Stomach (tissue), 9 donors: ENCODE data around the gene KIF3B. TPM values are rescaled to one million over a fixed set of nuclear protein-coding genes. Genes with fewer than 3 reads are reported as not detected.
A peak's percentile ranks its signal among the peaks of the same experiment; 100 is the strongest.

ENCODE experiments used
- DNase-seq, 2 donors: peaks; one replicate each; pipeline versions ENCODE4 v3.0.0 to v3.0.0-alpha.2; 2013 to 2019
- H3K27ac ChIP-seq, 5 donors: fragments of 200-600 bp in 4 of 5; sonication (generic) in 4 of 5; one replicate each; pipeline ENCODE4 v1.5.1; 2013 to 2019; ENCODE audit warnings: mild to moderate bottlenecking in 1 of 5, moderate library complexity in 1 of 5
- H3K27me3 ChIP-seq, 3 donors: fragments of 200-600 bp; sonication (generic); one replicate each; pipeline ENCODE4 v1.5.1; 2017 to 2019; ENCODE audit warnings: mixed run types in 1 of 3
- H3K36me3 ChIP-seq, 4 donors: fragments of 200-600 bp; sonication (generic); 1 replicate in 3 of 4; 2 replicates in 1 of 4; pipeline ENCODE4 v1.5.1; 2016 to 2019
- H3K4me1 ChIP-seq, 4 donors: fragments of 200-600 bp; sonication (generic); one replicate each; pipeline ENCODE4 v1.5.1; 2016 to 2019
- H3K4me3 ChIP-seq, 4 donors: fragments of 200-600 bp; sonication (generic) in 3 of 4; one replicate each; pipeline ENCODE4 v1.5.1; 2016 to 2019; ENCODE audit warnings: mild to moderate bottlenecking in 1 of 4
- H3K9me3 ChIP-seq, 4 donors: fragments of 200-600 bp; sonication (generic); one replicate each; pipeline ENCODE4 v1.5.1; 2016 to 2019
- EP300 ChIP-seq: sonication (generic); formaldehyde crosslinking; IDR thresholded peaks from one replicate; pipeline ENCODE4 v1.6.1; 2017; ENCODE audit warnings: antibody characterized with exemption
- POLR2A ChIP-seq, 4 donors: fragments of 450-650 bp; IDR thresholded peaks; one replicate each; pipeline ENCODE4 v1.6.1; 2016; ENCODE audit warnings: antibody characterized with exemption in 4 of 4, control low read depth in 2 of 4, mild to moderate bottlenecking in 1 of 4, moderate library complexity in 1 of 4
- POLR2AphosphoS5 ChIP-seq, 3 donors: sonication (generic); formaldehyde crosslinking; IDR thresholded peaks; one replicate each; pipeline ENCODE4 v1.6.1; 2016; ENCODE audit warnings: antibody characterized with exemption in 3 of 3
- WGBS, 5 donors: extraction: QIAGEN DNeasy Blood & Tissue Kit in 3 of 5; methylation state at CpG; one replicate each; pipeline versions ENCODE4 v1.1.5 to v1.1.7; 2013 to 2018; 5-methylcytosine and 5-hydroxymethylcytosine counted together
- intact Hi-C: fragments of 100-400 bp; cut with DNase I; formaldehyde crosslinking; loops from one replicate; pipeline ENCODE4 v1.15.1; 2023; ENCODE audit warnings: low total_unique reads
- polyA plus RNA-seq, 3 donors: library from polyadenylated mRNA; stranded (reverse); fragments of 200-250 nt; gene quantifications; one replicate each; pipeline ENCODE4 v1.2.3, GENCODE V29; 2013
- total RNA-seq, 5 donors: library from RNA; depleted of rRNA; stranded (reverse); fragments of >200 nt; gene quantifications; one replicate each; pipeline versions ENCODE4 v1.1.0 to v1.2.3, GENCODE V29; 2014 to 2016
- TF ChIP-seq, protein P1 (sequence below), 7 experiments: fragments of 450-650 bp in 4 of 7; fragments of 200-600 bp in 3 of 7; sonication (generic) in 3 of 7; IDR thresholded peaks; one replicate each; pipeline ENCODE4 v1.5.1; 2016 to 2019; ENCODE audit warnings: antibody characterized with exemption in 7 of 7, control low read depth in 2 of 7, mild to moderate bottlenecking in 1 of 7
- donor health status: healthy with polysubstance abuse.
- donor health status: Bipolar disorder and iron deficiency.
- donor health status: healthy.

KIF3B gene
- total and polyA plus RNA-seq, 8 donors = 5.3 to 29.1 (median 21.0) TPM

DNA sequence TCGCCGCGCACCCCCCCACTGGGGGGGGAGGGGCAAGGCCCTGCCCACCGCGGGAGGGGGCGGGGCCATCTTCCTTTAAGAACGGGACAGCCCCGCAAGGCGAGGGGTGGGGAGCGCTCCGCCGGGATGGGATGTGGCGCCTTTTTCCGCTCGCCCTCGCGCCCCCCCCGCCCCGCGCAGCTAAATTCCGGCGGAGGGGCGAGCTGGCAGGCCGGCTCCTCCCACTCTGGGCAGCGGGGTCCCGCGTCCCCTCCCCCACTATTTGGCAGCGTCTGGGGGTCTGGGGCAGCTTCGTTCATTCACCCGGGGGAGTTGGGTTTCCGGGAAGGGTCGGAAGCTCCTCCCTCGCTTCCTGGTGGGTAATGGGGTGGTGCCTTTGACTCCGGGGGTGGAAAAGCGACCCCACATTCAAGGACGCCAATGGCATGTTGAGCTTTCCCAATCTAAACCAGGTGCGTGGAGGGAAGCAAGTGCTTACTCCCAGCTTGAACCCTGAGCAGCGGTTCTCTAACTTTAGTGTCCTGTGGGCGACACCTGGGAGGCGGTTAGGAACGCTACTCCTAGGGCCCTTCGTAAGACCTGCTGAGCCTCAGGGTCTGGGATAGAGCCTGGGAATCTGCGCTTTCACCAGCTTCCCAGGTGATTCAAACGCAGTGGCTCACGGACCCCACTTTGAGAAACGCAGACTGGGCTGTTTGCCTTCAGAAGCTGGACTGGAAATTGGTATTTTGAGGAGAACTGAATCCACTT, 81.6 kb downstream of the KIF3B start:
- 0 to 2% (median 0%) methylated on average over 28 to 46 of the region's 46 CpGs for WGBS, 5 donors
- Histone ChIP-seq H3K27me3 (no peaks in the 10 kb centered on the region), H3K4me3 (peak overlapping the region; percentile 78 to 99 (median 86)), H3K4me1 (peaks cover 46 to 65% (median 56%) of the 10 kb centered on the region in 4 donors), H3K27ac (peak overlapping the region; percentile 96 to 99 (median 97)), H3K36me3 (no peaks in the 10 kb centered on the region), H3K9me3 (no peaks in the 10 kb centered on the region)
- intact Hi-C loops = no loop called here
- TF ChIP-seq, protein P1, sequence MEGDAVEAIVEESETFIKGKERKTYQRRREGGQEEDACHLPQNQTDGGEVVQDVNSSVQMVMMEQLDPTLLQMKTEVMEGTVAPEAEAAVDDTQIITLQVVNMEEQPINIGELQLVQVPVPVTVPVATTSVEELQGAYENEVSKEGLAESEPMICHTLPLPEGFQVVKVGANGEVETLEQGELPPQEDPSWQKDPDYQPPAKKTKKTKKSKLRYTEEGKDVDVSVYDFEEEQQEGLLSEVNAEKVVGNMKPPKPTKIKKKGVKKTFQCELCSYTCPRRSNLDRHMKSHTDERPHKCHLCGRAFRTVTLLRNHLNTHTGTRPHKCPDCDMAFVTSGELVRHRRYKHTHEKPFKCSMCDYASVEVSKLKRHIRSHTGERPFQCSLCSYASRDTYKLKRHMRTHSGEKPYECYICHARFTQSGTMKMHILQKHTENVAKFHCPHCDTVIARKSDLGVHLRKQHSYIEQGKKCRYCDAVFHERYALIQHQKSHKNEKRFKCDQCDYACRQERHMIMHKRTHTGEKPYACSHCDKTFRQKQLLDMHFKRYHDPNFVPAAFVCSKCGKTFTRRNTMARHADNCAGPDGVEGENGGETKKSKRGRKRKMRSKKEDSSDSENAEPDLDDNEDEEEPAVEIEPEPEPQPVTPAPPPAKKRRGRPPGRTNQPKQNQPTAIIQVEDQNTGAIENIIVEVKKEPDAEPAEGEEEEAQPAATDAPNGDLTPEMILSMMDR (IDR thresholded peaks at IDR 0.05) = no peak
- TF ChIP-seq POLR2AphosphoS5 (IDR thresholded peaks at IDR 0.05) = peak in 2 of 3 donors; percentile 53 to 54
- TF ChIP-seq EP300 = no peak
- DNase-seq = peak; percentile 77 to 92

DNA sequence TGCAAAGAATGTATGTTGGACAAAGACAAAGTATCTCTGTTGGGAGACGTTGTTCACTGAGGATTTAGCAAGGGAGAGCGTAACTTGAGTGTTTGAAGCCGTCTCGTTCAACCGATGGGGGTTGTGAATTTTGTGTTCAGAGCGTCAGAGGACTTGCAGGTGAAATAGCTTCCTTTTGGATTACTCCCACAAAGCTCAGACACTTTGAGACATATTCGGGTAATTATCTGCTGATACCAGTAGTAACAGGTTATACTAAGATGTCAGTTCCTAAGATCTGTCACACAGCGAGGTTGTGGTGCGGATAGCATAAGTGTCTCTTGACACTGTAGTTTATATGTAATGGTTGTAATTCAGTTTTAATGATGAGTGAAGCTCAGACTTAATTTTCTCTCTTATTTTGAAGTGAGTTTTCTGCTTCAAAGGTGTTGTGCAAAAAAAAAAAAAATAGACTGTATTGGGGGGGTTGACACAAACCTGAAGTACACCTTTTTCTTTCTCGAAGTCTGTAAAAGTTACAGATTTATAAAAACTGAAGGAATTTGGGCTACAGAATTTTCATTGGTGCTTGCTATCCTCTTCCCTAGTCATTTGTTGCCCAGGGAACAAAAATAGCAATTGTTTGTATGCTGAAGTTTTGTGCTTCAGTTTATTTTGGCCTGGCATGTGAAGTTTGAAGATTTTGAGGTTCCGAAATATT, 82.3 kb downstream of the KIF3B start:
- TF ChIP-seq EP300 (no peak), POLR2AphosphoS5 (IDR thresholded peaks at IDR 0.05) (no peak), POLR2A (IDR thresholded peaks at IDR 0.05) (no peak)
- TF ChIP-seq, protein P1 (IDR thresholded peaks at IDR 0.05) = no peak
- peak overlapping the region; percentile 96 to 99 (median 97) for H3K27ac ChIP-seq
- DNase-seq = peak in 1 of 2 donors; percentile 44
- H3K27me3 ChIP-seq = no peaks in the 10 kb centered on the region
- H3K36me3 ChIP-seq = no peaks in the 10 kb centered on the region
- H3K4me3 ChIP-seq = peak overlapping the region; percentile 78 to 99 (median 86)
- no peaks in the 10 kb centered on the region for H3K9me3 ChIP-seq
- WGBS, 5 donors = 5 to 9% (median 6%) methylated on average over 11 of the region's 11 CpGs
- peaks cover 53 to 72% (median 63%) of the 10 kb centered on the region in 4 donors for H3K4me1 ChIP-seq
- intact Hi-C loops = no loop called here

DNA sequence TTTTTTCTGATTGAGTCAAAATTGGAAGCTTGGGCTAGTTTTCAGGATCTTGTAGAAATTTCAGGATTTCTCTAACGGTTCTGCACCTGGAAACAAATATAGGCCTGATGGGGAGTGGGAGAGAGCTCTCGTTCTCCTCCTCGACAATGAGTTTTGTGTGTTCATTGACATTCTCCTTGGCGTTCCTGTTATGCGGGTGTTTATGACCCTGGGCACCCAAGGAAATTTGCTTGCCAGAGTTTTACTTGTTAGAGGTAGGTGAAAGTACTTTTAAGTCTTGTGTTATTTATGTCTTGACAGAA, 82.8 kb downstream of the KIF3B start:
- Histone ChIP-seq H3K27ac (peak overlapping the region in 4 of 5 donors; percentile 96 to 98 (median 97)), H3K36me3 (no peaks in the 10 kb centered on the region), H3K4me3 (peak overlapping the region in 3 of 4 donors; percentile 78 to 99 (median 87)), H3K27me3 (no peaks in the 10 kb centered on the region), H3K9me3 (no peaks in the 10 kb centered on the region), H3K4me1 (peaks cover 58 to 77% (median 68%) of the 10 kb centered on the region in 4 donors)
- intact Hi-C loops = no loop called here
- TF ChIP-seq EP300 (no peak), POLR2A (IDR thresholded peaks at IDR 0.05) (no peak), POLR2AphosphoS5 (IDR thresholded peaks at IDR 0.05) (no peak)
- TF ChIP-seq, protein P1 (IDR thresholded peaks at IDR 0.05) = no peak
- WGBS, 5 donors = 10 to 28% (median 18%) methylated on average over 5 of the region's 5 CpGs
- no peak for DNase-seq

DNA sequence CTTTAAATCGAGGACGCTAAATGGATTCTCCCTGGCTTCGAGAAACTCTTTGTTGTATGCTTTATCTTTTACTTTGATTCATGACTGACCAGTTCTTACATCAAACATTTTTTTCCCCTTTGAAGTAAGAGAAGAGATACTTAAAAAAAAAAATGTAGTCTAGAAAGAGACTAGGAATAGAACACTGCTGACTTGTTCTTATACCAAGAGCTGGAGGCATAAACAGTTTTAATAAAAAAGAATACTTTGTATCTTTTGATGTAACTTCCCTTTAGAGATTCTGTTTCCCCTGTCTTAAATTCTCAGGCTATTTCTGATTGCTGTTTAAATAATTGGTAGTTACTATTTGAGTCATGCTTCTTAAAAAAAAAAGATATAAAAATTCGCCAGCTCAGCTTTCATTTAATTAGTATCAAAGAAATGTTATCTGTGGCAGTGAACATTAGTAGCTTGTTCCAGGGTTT, 85.5 kb downstream of the KIF3B start:
- H3K27ac ChIP-seq = peak overlapping the region in 3 of 5 donors; percentile 1 to 28 (median 23)
- intact Hi-C loops = no loop called here
- 8 to 19% (median 11%) methylated on average over 4 of the region's 4 CpGs for WGBS, 5 donors

More for the DNA sequence above, 85.5 kb downstream of the KIF3B start:
- H3K27me3 ChIP-seq = no peaks in the 10 kb centered on the region
- no peak overlapping the region for H3K4me3 ChIP-seq
- H3K9me3 ChIP-seq = no peaks in the 10 kb centered on the region
- TF ChIP-seq POLR2AphosphoS5 (IDR thresholded peaks at IDR 0.05) (no peak), EP300 (no peak), POLR2A (IDR thresholded peaks at IDR 0.05) (no peak)
- TF ChIP-seq, protein P1 (IDR thresholded peaks at IDR 0.05) = no peak
- peaks cover 0 to 8% (median 0%) of the 10 kb centered on the region in 4 donors for H3K36me3 ChIP-seq
- peaks cover 62 to 87% (median 78%) of the 10 kb centered on the region in 4 donors for H3K4me1 ChIP-seq
- DNase-seq = no peak
